Upper lobe of right lung (tissue), 1 donor: ENCODE results near the gene SOAT2. TPM values are rescaled to one million over a fixed set of nuclear protein-coding genes. Genes with fewer than 3 reads are reported as not detected.

ENCODE experiments used
- ATAC-seq: fragments of 200-7000 bp; cut with Tn5 transposase; one replicate; pipeline ENCODE4 v1.9.1; 2020; ENCODE audit warnings: mild to moderate bottlenecking, moderate library complexity
- DNase-seq: peaks from one replicate; pipeline ENCODE4 v3.0.0-alpha.2; 2020
- H3K27ac ChIP-seq: fragments of 200-600 bp; one replicate; pipeline ENCODE4 v1.8.0; 2022
- H3K27me3 ChIP-seq: fragments of 200-600 bp; one replicate; pipeline ENCODE4 v1.8.0; 2022; ENCODE audit warnings: mild to moderate bottlenecking
- H3K36me3 ChIP-seq: fragments of 200-600 bp; one replicate; pipeline ENCODE4 v1.8.0; 2022
- H3K4me1 ChIP-seq: fragments of 200-600 bp; one replicate; pipeline ENCODE4 v1.8.0; 2022
- H3K4me3 ChIP-seq: fragments of 200-600 bp; one replicate; pipeline ENCODE4 v1.8.0; 2022; ENCODE audit warnings: mild to moderate bottlenecking
- H3K9me3 ChIP-seq: fragments of 200-600 bp; one replicate; pipeline ENCODE4 v1.8.0; 2022
- CTCF ChIP-seq: fragments of 200-600 bp; IDR thresholded peaks from one replicate; pipeline ENCODE4 v1.8.0; 2022; ENCODE audit warnings: antibody characterized with exemption
- intact Hi-C: fragments of 100-400 bp; cut with DNase I; formaldehyde crosslinking; loops from one replicate; pipeline ENCODE4 v1.11.0; 2022
- long read RNA-seq: library from polyadenylated mRNA; unstranded; transcript quantifications from one replicate; pipeline ENCODE4 v2.0.0, GENCODE V29; 2021
- total RNA-seq: library from RNA; stranded (reverse); fragmentation: NEBNext Ultra II Directional; extraction: Animal tissue kit (Norgen Biotek cat#: 25700); gene quantifications from one replicate; pipeline ENCODE4 v1.2.1, GENCODE V29; 2021
- donor health status: DM: no; HTN: yes; CAD: no; lungs with severe emphysema.

The SOAT2 gene
- not detected for total RNA-seq
- long read RNA-seq = 0 reads

- Histone ChIP-seq H3K4me3 (no peak within 1 kb of the TSS), H3K27ac (no peak within 1 kb of the TSS), H3K4me1 (peaks cover 13% of the 10 kb centered on the region), H3K27me3 (no peaks in the 10 kb centered on the region), H3K36me3 (no peaks in the 10 kb centered on the region), H3K9me3 (no peaks in the 10 kb centered on the region)
- ATAC-seq (no peak), DNase-seq (no peak)
- intact Hi-C loops = loop anchor here (5.0 kb wide), 1 partner anchor 36 kb away; no protein-coding TSS in a partner anchor
- TF ChIP-seq CTCF = no peak
Measured at GRCh38 chr12:53102883-53103807, at the start of gene SOAT2. SOAT2 (plus strand) TSS chr12:53103486; CDS start chr12:53103578, 92 bp downstream.

- no peak for TF ChIP-seq CTCF
- Histone ChIP-seq H3K4me3 (peak overlapping the region; percentile 86), H3K27me3 (no peaks in the 10 kb centered on the region), H3K4me1 (peaks cover 42% of the 10 kb centered on the region), H3K27ac (peak overlapping the region; percentile 98), H3K36me3 (peaks cover 63% of the 10 kb centered on the region), H3K9me3 (no peaks in the 10 kb centered on the region)
- ATAC-seq = peak; percentile 82
- DNase-seq = peak; percentile 97
- intact Hi-C loops = no loop called here
Measured at GRCh38 chr12:53054112-53054878, 49.0 kb upstream of the SOAT2 start.

GRCh38 chr12:53055471-53056266 lies 47.6 kb upstream of the SOAT2 start:
- H3K4me3 ChIP-seq = no peak overlapping the region
- DNase-seq (peak; percentile 62), ATAC-seq (no peak)
- no peak for TF ChIP-seq CTCF
- H3K36me3 ChIP-seq = peaks cover 77% of the 10 kb centered on the region
- H3K9me3 ChIP-seq = no peaks in the 10 kb centered on the region
- intact Hi-C loops = no loop called here
- H3K27ac ChIP-seq = no peak overlapping the region
- H3K4me1 ChIP-seq = peaks cover 53% of the 10 kb centered on the region
- no peaks in the 10 kb centered on the region for H3K27me3 ChIP-seq

GRCh38 chr12:53056296-53056695 lies 47.0 kb upstream of the SOAT2 start:
- no peaks in the 10 kb centered on the region for H3K9me3 ChIP-seq
- DNase-seq (peak; percentile 20), ATAC-seq (no peak)
- peaks cover 83% of the 10 kb centered on the region for H3K36me3 ChIP-seq
- intact Hi-C loops = no loop called here
- peaks cover 57% of the 10 kb centered on the region for H3K4me1 ChIP-seq
- H3K27me3 ChIP-seq = no peaks in the 10 kb centered on the region
- H3K4me3 ChIP-seq = no peak overlapping the region
- TF ChIP-seq CTCF = no peak
- H3K27ac ChIP-seq = no peak overlapping the region

- Histone ChIP-seq H3K27ac (no peak overlapping the region), H3K9me3 (no peaks in the 10 kb centered on the region), H3K4me1 (peaks cover 58% of the 10 kb centered on the region), H3K27me3 (no peaks in the 10 kb centered on the region), H3K36me3 (peaks cover 89% of the 10 kb centered on the region), H3K4me3 (no peak overlapping the region)
- no peak for TF ChIP-seq CTCF
- ATAC-seq = no peak
- intact Hi-C loops = no loop called here
- peak; percentile 48 for DNase-seq
Measured at GRCh38 chr12:53056901-53057300, 46.4 kb upstream of the SOAT2 start.
